GM18858 (cell line): ENCODE data around the gene DDR2.

Experiments
- ATAC-seq: cut with Tn5 transposase; IDR thresholded peaks from one replicate; pipeline ENCODE4 v1.9.1; 2021; ENCODE audit not compliant: unreplicated experiment

DDR2 gene

DNA sequence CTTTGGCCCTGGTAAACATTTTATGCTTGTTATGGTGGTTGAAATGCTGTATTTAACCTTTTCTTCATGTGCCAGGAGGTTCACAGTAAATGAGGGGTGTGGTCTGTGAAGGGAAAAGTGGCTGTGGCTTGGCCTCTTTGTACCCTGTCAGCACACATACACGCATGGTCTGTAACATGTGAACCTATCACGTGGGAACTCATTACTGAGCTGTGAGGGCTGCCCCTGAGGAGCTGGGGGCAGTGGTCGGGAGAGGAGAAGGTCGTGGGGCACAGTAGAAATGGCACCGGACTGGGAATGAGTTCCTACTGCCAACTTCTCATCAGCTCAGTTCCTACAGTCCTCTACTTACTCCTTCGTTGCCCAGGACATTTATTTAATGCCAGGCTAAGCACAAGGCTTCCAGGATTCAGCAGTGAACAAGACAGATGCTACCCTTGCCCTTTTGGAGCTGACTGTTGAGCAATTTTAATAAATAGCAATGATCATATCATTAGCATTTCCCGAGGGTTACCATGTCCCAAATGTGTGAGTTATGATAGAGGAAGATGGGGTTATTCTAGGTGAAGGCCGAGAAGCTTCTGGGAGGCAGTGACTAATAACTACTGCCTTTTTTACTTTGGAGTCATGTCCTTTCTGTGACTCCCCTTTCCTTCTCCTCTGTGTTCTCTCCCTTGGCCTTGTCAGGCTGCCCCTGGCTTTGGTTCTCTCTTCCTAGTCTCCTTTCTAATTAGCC is 38.8 kb downstream of the DDR2 start:
- ATAC-seq = no peak

DNA sequence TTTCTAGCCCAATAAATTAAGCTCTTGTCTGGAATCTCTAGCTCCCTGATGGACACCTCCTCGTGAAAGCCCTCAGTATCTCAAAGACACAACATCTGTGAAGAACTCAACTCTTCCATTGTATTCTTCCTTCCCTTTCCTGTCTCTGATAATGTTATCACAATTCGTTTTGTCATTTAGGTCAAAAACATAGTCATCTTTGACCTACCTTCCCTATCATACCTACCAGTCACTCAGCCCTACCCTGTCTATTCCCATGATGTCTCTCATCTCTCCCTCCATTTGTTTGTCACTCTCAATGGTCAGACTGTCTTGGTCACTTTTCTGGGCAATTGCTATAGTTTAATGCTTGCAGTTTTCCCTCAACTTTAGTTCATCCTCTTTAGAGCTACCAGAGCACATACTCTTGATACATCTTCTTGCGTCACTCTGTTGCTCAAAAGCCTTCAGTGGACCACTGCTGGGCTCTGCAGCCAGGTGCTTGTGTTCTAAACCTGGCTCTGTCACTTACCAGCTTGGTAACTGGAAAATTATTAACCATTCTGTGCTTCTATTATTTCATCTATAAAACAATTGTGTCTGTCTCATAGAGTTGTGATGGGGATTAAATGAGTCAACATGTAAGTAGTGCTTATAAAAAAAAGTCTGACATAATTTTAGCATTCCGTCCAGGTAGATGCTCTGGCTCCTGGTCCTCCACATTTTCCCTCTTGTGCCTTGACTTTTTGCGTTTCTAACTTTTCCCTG is 39.6 kb downstream of the DDR2 start:
- ATAC-seq = no peak

DNA sequence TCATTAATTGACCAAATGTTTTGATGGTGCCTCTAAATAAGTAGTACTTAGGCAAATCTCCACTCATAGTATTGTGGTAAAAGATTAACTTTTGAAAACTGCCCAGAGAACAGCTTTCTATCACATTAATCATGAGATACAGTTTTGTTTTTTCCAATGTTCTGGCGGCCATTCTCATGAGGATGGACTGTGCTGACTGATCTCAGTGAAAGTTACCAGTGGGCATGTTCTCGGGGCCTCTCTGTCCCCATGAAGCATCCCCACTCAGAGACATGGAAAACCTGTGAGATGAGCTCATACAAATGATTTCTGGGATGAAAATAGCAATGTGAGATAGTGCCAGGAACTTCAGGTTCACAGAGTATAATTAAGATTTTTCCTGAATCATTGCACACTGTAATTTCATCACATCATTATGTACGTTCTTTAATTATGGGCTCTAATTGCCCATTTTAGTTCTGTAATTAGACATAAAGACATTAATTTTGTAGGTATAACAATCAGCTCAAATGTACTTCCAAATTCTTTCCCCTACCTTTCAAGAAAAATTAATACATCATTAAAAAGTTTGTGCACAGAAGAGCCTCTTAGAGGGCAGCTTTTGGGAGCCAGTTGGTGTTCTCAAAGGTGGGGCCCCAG is 40.5 kb downstream of the DDR2 start:
- no peak for ATAC-seq

DNA sequence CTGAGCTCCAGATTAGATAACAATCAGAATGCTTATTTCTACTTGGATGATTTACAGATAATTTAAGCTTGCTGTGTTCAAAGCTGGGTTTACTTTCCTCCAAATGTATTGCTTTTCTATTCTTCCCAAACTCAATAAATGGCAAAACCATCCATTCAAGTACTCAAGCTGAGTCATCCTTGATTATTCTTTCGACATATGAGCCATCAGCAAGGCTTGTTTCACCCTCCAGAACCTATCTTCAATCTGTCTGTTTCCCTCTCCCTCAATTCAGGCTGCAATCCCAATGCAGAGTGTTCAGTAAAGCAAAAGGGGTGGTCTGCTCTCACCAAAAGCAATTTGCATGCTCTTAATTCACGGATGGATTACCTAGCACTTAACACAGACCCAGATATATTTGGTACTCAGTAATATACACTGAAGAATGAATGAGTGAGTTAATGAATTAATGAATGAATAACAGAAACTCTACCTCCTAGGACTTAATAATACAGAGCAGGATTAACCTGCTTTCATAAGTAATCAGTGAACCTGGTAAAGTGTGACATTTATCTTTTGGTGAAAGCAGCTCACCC is 41.9 kb downstream of the DDR2 start:
- no peak for ATAC-seq

DNA sequence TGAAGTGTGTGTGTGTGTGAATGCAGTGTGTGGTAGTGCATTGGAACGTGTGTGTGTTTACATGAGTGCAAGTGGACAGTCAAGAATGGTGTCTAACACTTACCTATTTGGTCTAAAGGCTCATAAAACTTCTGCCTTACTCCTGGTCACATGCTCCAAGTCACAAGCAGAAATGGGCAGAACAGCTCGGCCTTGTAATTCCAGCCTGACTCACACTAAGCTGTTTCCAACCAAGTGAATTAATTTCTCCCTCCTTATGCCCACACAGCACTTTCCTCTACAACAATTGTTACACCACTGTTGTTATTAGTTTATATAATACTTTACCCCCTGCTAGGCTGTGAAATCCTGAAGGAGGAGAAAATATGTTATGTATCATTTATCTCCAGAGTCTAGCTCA is 43.8 kb downstream of the DDR2 start:
- ATAC-seq = no peak

DNA sequence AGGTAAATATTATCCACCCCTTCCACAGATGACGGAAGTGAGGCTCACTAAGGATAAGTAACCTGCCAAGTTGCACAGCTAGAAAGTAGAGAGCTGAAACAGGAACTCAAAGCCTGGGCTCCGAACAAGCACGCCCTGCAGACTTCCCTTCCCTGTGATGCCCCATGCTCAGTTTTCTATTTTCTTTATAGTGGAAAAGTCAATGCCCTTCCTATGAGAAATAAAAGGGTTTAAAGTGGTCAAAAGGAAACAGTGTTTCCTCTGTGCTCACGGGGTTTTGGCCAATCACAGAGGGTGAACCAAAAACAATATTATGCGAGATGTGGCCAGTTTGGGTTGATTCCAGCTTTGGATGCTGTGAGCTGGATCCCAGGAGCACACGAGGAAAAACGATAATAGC is 44.5 kb downstream of the DDR2 start:
- ATAC-seq = no peak

DNA sequence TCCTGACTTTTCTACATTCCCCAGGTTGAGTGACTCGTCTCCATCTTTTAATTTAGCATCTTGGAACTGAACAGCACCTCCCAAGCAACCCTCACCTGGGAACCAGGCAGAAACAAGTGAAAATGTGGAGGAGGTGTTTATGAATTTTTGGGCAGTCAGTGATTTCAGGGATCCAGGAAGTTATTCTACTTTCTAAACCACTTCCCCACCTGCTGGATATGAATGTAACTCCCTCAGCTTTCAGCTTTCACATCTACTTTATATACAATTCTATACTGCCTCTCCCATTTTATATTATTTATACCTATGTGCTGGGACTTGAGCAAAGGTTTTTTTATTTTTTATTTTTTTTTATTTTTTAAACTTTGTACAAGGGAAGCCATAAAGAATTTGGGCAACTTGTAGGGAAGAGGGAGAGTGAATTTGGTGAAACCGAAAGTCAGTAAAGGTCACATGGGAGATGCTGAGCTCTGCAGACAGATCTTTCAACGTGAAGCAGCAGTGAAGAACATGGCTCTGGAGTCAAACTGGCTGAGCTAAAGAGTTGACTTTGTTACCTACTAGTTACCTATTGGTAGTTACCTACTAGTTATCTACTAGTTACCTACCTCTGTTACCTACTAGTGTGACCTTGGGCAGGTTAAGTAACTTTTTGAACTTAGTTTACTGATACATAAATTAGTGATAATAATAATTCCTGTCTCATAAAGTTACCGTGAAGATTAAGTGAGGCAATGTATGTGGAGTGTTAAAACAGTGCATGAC is 45.5 kb downstream of the DDR2 start:
- ATAC-seq = no peak

DNA sequence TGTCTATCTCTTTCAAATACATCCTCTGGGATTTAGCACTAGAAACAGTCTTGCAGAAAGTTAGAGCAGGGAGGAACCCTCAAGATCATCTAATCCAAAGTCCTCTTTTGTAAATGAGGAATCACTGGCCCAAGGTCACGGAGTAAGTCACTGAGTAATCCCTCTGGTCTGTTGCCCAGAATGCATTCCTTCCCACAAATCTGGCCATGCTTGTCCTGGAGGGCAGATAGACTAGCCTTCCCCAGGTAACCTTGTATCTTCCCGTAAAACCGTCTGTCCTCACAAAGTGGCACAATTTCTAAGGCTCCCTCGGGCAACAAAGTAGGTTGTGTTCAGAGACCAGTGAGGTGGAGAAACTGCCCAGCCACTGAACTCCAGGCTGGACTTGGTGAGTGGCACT is 46.2 kb downstream of the DDR2 start:
- ATAC-seq = no peak

DNA sequence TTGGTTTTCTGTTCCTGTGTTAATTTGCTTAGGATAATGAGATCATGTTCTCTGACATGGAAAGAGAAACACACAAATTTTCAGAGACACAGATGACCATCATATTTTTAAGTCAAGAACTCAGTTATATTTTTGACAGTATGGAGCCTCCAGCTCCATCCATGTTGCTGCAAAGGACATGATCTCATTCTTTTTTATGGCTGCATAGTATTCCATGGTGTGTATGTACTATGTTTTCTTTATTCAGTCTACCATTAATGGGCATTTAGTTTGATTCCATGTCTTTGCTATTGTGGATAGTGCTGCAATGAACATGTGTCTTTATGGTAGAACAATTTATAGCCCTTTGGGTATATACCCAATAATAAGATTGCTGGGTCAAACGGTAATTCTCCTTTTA is 47.0 kb downstream of the DDR2 start:
- no peak for ATAC-seq

DNA sequence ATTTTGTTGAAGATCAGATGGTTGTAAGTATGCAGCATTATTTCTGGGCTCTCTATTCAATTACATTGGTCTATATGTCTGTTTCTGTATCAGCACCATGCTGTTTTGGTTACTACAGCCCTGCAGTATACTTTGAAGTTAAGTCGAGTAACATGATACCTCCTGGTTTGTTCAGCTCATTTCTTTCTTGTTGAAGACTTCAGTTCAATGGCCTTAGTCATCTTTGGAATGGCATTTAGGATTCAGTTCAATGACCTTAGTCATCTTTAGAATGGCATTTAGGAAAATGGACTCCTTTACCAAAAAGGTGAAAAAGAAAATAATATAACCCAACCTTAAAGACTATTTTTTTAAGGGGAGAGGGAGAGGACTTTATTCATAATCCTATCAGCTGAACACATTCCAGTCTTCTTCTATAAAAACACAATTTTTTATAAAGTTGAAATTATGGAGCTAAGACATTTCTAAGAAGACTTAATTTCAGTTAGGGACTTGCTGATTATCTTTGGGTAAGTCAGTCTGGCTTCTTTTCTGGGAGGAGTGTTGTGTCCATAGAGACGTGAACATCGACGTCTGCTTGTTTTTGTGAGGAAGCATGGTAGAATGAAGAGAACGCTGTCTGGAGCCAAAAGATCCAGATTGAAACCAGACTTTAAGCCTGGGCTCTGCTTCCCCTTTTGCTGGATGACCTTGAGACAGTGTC is 48.3 kb downstream of the DDR2 start:
- ATAC-seq = no peak

DNA sequence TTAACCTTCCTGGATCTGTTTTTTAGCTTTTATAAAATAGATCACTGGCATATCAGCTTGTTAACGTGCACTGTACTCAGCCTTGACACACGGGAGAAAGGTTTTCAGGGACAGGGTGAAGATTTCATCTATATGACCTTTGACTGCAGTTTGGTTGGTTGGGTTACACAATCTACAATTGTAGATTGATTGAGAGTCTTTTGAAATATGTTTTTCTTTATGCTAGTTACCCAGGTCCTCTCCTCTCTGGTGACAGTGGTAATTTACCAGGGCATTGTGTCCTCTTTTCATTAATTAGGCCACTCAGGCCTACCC is 48.8 kb downstream of the DDR2 start:
- no peak for ATAC-seq

DNA sequence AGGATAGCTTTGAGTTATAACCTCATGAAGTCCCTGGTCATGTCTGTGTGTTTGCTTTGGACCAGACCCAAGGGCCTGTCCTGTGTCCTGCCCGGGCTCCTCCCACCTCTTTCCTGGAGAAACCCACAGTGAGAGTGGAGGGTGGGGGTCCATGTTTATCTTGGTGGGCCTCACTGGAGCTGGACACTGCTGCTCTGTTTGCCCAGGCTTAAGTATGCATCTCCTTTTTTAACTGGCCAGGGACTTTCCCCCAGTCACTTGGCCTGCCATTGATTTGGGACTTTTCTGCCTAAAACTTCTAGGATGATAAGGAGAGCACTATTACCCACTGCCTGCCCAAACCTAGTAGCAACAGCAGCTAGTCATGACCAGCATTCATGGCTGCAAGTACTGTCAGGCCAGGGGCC is 49.8 kb downstream of the DDR2 start:
- no peak for ATAC-seq

DNA sequence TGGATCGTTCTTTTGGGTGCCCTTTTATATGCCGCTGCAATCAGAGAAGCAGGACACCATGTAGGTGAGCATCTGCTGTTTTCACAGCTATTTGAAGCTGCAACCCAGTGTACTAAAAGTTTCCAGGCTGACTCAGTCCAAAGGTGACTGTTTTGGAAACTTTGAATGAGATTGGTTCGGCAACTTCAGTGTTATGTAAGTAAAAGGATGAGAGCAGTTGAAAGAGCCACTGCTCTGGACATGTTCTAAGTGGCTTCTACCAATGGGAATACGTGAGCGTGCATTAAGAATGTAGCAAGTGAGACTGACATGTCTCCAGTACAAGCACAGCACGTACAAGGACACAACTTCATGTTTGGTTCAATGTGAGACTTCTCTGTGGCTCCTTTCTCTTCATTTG is 55.6 kb downstream of the DDR2 start:
- ATAC-seq = no peak

DNA sequence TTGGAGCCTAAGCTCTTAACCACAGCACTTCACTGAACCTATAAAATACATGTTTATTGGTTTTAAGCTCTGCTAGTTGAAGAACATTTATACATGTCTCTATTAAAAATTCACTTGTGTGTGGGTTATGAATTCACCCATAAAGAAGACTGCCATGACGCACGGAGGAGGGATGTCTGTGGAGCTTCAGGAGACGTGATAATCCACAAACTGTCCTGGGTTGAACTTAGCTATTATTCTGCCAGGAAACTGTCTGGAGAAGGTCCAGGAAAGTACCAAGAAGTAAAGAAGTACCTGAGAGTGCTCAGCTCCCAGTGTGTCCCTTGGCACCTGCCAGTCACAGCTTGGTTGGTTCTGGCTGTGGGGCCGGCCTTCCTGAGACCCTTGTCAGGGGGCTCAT is 56.3 kb downstream of the DDR2 start:
- no peak for ATAC-seq

DNA sequence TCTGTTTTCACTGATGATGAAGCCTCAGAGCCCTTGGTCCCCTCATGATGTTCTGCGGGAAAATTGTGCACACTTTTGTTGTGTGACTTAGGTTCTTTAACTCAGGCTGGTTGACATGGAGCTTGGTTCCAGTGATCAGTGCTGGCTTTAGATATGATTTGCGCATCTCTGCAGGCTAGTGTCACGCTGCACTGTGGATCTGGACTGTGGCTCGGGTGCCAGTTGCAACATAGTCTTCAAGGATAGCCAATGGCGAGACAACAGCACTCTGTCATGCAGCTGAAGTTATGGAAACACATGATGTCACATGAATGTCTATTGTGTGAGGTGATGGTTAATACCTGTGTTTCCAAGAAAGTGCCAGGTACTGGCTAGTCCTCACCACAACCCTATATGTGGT is 56.7 kb downstream of the DDR2 start:
- ATAC-seq = no peak

DNA sequence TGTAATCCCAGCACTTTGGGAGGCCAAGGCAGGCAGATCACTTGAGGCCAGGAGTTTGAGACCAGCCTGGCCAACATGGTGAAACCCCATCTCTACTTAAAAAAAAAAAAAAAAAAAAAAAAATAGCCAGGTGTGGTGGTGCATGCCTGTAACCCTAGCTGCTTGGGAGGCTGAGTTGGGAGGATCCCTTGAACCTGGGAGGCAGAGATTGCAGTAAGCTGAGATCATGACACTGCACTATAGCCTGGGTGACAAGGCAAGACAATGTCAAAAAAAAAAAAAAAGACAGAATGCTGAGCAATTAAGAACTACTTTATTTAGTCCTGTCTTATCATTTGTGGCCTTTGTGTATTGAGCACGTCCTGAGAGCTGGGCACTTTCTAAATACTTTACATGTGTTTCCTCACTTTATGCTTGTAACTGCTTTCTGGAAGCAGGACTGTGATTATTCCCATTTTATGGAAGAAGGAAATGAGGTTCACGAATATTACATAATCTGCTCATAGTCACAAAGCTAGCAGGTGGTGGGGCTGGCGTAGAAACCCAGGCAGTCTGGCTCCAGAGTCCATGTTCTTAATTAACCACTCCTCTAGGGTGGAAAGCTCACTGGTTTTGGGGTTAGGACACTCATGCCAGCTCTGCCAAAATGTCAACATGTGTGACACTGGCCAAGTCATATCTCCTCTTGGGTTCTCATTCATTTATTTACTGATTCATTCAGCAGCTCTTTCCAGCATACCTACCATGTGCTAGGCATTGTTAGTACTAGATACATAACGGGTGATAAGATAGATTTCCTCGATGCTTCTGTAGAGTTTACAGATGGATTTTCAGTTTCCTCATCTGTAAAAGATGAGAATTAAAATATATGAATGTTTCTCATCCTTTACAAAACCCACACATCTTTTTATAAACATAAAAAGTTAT is 57.7 kb downstream of the DDR2 start:
- no peak for ATAC-seq

DNA sequence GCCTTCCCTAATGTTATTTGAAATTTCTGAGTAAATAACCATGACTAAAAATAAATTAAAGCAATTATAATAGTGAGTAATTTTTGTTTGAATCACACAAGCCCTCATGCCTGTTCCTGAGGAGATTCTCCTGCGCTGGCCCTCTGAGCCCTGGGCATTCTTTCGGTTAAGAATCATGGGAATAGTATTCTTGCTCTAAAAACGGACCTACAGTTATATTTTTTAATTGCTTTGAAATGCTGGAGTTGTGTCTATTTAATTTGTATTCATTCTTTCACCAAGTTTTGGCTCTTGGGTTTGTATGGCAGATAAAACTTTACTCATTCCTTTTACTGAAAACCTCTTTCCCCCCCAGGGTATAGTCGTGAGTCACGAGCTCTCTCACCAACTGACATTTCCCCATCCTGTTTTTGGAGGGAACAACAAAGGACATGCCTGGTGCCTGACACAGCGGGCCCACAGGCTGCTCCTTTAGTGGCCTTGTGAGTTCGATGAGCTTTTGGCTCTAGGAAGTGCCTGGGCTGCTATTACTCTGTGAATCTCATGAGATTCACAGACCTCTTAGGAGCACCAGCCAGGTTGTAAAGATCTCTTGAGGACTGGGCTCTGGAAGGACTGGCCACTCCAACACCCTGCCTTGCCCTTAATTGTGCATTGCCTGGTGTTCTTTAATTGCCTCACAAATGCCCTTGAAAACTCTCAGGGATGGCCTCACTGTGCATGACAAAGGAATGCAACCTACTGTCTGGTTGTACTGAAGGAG is 58.6 kb downstream of the DDR2 start:
- ATAC-seq = no peak

DNA sequence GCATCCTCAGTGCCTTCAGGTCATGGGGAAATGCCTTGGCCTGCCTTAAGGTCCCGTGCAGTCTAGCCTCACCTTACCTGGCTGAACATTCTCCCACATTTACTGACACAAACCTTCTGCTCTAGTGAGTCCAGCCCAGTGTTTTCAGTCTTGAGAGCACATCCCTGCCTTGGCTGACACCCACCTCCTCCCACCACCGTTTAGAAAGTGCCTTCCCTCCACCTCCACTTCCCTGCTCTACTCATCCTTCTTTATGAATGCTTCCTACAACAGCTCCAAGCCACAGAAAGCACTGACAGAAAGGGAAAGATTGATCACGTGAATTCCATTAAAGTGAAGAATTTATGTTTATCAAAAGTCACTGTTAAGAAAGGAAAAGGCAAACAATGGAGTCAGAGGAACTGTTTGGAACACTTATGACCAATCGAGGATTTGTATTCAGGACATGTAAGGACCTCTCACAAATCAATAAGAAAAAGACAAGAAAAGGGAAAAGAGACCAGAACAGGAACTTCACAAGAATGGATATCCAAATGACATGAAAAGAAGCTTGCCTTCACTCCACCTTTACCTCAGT is 59.8 kb downstream of the DDR2 start:
- no peak for ATAC-seq

DNA sequence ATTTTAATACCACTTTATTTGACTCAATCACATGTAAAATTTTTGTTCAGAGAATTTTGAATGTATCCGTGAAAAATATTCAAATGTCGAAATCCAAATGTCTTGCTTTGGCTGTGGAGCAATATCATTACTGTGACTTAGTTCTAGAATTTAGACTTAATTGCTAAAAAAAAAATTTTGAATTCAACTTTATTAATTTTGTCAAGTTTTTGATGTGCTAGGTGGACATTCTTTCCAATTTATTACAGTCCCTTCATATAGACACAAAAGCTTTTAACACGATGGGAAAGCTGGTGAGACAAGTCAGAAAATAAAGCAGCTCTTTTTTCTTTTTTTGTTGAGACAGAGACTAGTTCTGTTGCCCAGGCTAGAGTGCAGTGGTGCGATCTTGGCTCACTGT is 62.6 kb downstream of the DDR2 start:
- no peak for ATAC-seq
